ENCODE data around the gene VN1R5.
"Not testable (repeated sequence)": the region's sequence is repeated elsewhere in the genome, so short reads cannot be mapped to it uniquely, and the experiment has no call there.

Gene VN1R5

GRCh38 chr1:247255772-247256171 lies at the start of gene VN1R5:
VN1R5 (plus strand) TSS chr1:247256072.
- not testable (repeated sequence) for H3K4me1 ChIP-seq (ENCODE audit: control insufficient read depth, insufficient read depth, low read length); H3K4me3 ChIP-seq (ENCODE audit: low read length); H3K27me3 ChIP-seq (replicated peaks; ENCODE audit: control insufficient read depth, insufficient read depth, low read length); H3K9ac ChIP-seq (ENCODE audit: low read length); H3K36me3 ChIP-seq (ENCODE audit: control insufficient read depth, insufficient read depth, low read length, severe bottlenecking); DNase-seq (ENCODE audit: low read depth)
- H3K9me3 ChIP-seq (ENCODE audit: control insufficient read depth, low read length), result peaks cover 14% of the 10 kb centered on the region

GRCh38 chr1:247209396-247209795 lies 46.5 kb upstream of the VN1R5 start:
- H3K4me1 ChIP-seq (ENCODE audit: control insufficient read depth, insufficient read depth, low read length), result peaks cover 10% of the 10 kb centered on the region
- H3K4me3 ChIP-seq (ENCODE audit: low read length), result peak overlapping the region; percentile 97
- no peaks in the 10 kb centered on the region for H3K27me3 ChIP-seq (replicated peaks; ENCODE audit: control insufficient read depth, insufficient read depth, low read length)
- peaks cover 10% of the 10 kb centered on the region for H3K36me3 ChIP-seq (ENCODE audit: control insufficient read depth, insufficient read depth, low read length, severe bottlenecking)
- peak overlapping the region; percentile 91 for H3K9ac ChIP-seq (ENCODE audit: low read length)
- H3K9me3 ChIP-seq (ENCODE audit: control insufficient read depth, low read length), result no peaks in the 10 kb centered on the region
- DNase-seq (ENCODE audit: low read depth), result peak; percentile 20

GRCh38 chr1:247210062-247210375 lies 45.9 kb upstream of the VN1R5 start:
- Histone ChIP-seq H3K4me1 (ENCODE audit: control insufficient read depth, insufficient read depth, low read length) (peaks cover 10% of the 10 kb centered on the region), H3K9ac (ENCODE audit: low read length) (peak overlapping the region; percentile 91), H3K4me3 (ENCODE audit: low read length) (peak overlapping the region; percentile 97), H3K9me3 (ENCODE audit: control insufficient read depth, low read length) (no peaks in the 10 kb centered on the region), H3K27me3 (replicated peaks; ENCODE audit: control insufficient read depth, insufficient read depth, low read length) (no peaks in the 10 kb centered on the region), H3K36me3 (ENCODE audit: control insufficient read depth, insufficient read depth, low read length, severe bottlenecking) (peaks cover 10% of the 10 kb centered on the region)
- no peak for DNase-seq (ENCODE audit: low read depth)

GRCh38 chr1:247210376-247211117 lies 45.3 kb upstream of the VN1R5 start:
- H3K9me3 ChIP-seq (ENCODE audit: control insufficient read depth, low read length), result no peaks in the 10 kb centered on the region

GRCh38 chr1:247211339-247211738 lies 44.5 kb upstream of the VN1R5 start:
- H3K36me3 ChIP-seq (ENCODE audit: control insufficient read depth, insufficient read depth, low read length, severe bottlenecking), result peaks cover 3% of the 10 kb centered on the region
- H3K9ac ChIP-seq (ENCODE audit: low read length), result no peak overlapping the region
- no peaks in the 10 kb centered on the region for H3K27me3 ChIP-seq (replicated peaks; ENCODE audit: control insufficient read depth, insufficient read depth, low read length)
- no peak for DNase-seq (ENCODE audit: low read depth)
- no peaks in the 10 kb centered on the region for H3K9me3 ChIP-seq (ENCODE audit: control insufficient read depth, low read length)
- H3K4me1 ChIP-seq (ENCODE audit: control insufficient read depth, insufficient read depth, low read length), result peaks cover 10% of the 10 kb centered on the region
- H3K4me3 ChIP-seq (ENCODE audit: low read length), result no peak overlapping the region

More at GRCh38 chr1:247210376-247211117, 45.3 kb upstream of the VN1R5 start:
- Histone ChIP-seq H3K9ac (ENCODE audit: low read length) (peak overlapping the region; percentile 91), H3K4me1 (ENCODE audit: control insufficient read depth, insufficient read depth, low read length) (peaks cover 10% of the 10 kb centered on the region), H3K27me3 (replicated peaks; ENCODE audit: control insufficient read depth, insufficient read depth, low read length) (no peaks in the 10 kb centered on the region), H3K36me3 (ENCODE audit: control insufficient read depth, insufficient read depth, low read length, severe bottlenecking) (peaks cover 10% of the 10 kb centered on the region), H3K4me3 (ENCODE audit: low read length) (peak overlapping the region; percentile 97)
- DNase-seq (ENCODE audit: low read depth), result peak; percentile 99

GRCh38 chr1:247212012-247212411 lies 43.9 kb upstream of the VN1R5 start:
- Histone ChIP-seq H3K36me3 (ENCODE audit: control insufficient read depth, insufficient read depth, low read length, severe bottlenecking) (no peaks in the 10 kb centered on the region), H3K27me3 (replicated peaks; ENCODE audit: control insufficient read depth, insufficient read depth, low read length) (no peaks in the 10 kb centered on the region), H3K9me3 (ENCODE audit: control insufficient read depth, low read length) (no peaks in the 10 kb centered on the region), H3K4me3 (ENCODE audit: low read length) (no peak overlapping the region), H3K4me1 (ENCODE audit: control insufficient read depth, insufficient read depth, low read length) (peaks cover 10% of the 10 kb centered on the region), H3K9ac (ENCODE audit: low read length) (no peak overlapping the region)
- peak; percentile 23 for DNase-seq (ENCODE audit: low read depth)

GRCh38 chr1:247212627-247213617 lies 43.0 kb upstream of the VN1R5 start:
- Histone ChIP-seq H3K4me1 (ENCODE audit: control insufficient read depth, insufficient read depth, low read length) (peaks cover 10% of the 10 kb centered on the region), H3K9me3 (ENCODE audit: control insufficient read depth, low read length) (no peaks in the 10 kb centered on the region), H3K9ac (ENCODE audit: low read length) (no peak overlapping the region), H3K36me3 (ENCODE audit: control insufficient read depth, insufficient read depth, low read length, severe bottlenecking) (no peaks in the 10 kb centered on the region), H3K27me3 (replicated peaks; ENCODE audit: control insufficient read depth, insufficient read depth, low read length) (no peaks in the 10 kb centered on the region), H3K4me3 (ENCODE audit: low read length) (no peak overlapping the region)
- DNase-seq (ENCODE audit: low read depth), result peak; percentile 46

GRCh38 chr1:247216261-247216660 lies 39.6 kb upstream of the VN1R5 start:
- DNase-seq (ENCODE audit: low read depth), result peak; percentile 2
- H3K36me3 ChIP-seq (ENCODE audit: control insufficient read depth, insufficient read depth, low read length, severe bottlenecking), result no peaks in the 10 kb centered on the region
- H3K9me3 ChIP-seq (ENCODE audit: control insufficient read depth, low read length), result no peaks in the 10 kb centered on the region
- no peak overlapping the region for H3K4me3 ChIP-seq (ENCODE audit: low read length)
- no peak overlapping the region for H3K9ac ChIP-seq (ENCODE audit: low read length)
- H3K4me1 ChIP-seq (ENCODE audit: control insufficient read depth, insufficient read depth, low read length), result no peaks in the 10 kb centered on the region
- no peaks in the 10 kb centered on the region for H3K27me3 ChIP-seq (replicated peaks; ENCODE audit: control insufficient read depth, insufficient read depth, low read length)

- Histone ChIP-seq H3K36me3 (ENCODE audit: control insufficient read depth, insufficient read depth, low read length, severe bottlenecking) (no peaks in the 10 kb centered on the region), H3K4me1 (ENCODE audit: control insufficient read depth, insufficient read depth, low read length) (no peaks in the 10 kb centered on the region), H3K27me3 (replicated peaks; ENCODE audit: control insufficient read depth, insufficient read depth, low read length) (no peaks in the 10 kb centered on the region), H3K9me3 (ENCODE audit: control insufficient read depth, low read length) (no peaks in the 10 kb centered on the region), H3K4me3 (ENCODE audit: low read length) (no peak overlapping the region), H3K9ac (ENCODE audit: low read length) (no peak overlapping the region)
- no peak for DNase-seq (ENCODE audit: low read depth)
Measured at GRCh38 chr1:247218121-247218651, 37.7 kb upstream of the VN1R5 start.

GRCh38 chr1:247220280-247220679 lies 35.6 kb upstream of the VN1R5 start:
- H3K4me3 ChIP-seq (ENCODE audit: low read length); DNase-seq (ENCODE audit: low read depth); H3K36me3 ChIP-seq (ENCODE audit: control insufficient read depth, insufficient read depth, low read length, severe bottlenecking); H3K4me1 ChIP-seq (ENCODE audit: control insufficient read depth, insufficient read depth, low read length); H3K27me3 ChIP-seq (replicated peaks; ENCODE audit: control insufficient read depth, insufficient read depth, low read length); H3K9ac ChIP-seq (ENCODE audit: low read length): not testable (repeated sequence)
- H3K9me3 ChIP-seq (ENCODE audit: control insufficient read depth, low read length), result peaks cover 21% of the 10 kb centered on the region

GRCh38 chr1:247222840-247223239 lies 33.0 kb upstream of the VN1R5 start:
- H3K4me3 ChIP-seq (ENCODE audit: low read length), result no peak overlapping the region
- H3K9me3 ChIP-seq (ENCODE audit: control insufficient read depth, low read length), result peaks cover 21% of the 10 kb centered on the region
- no peaks in the 10 kb centered on the region for H3K4me1 ChIP-seq (ENCODE audit: control insufficient read depth, insufficient read depth, low read length)
- no peaks in the 10 kb centered on the region for H3K36me3 ChIP-seq (ENCODE audit: control insufficient read depth, insufficient read depth, low read length, severe bottlenecking)
- no peaks in the 10 kb centered on the region for H3K27me3 ChIP-seq (replicated peaks; ENCODE audit: control insufficient read depth, insufficient read depth, low read length)
- no peak for DNase-seq (ENCODE audit: low read depth)
- H3K9ac ChIP-seq (ENCODE audit: low read length), result no peak overlapping the region
